ENCODE data around the gene KIF3C. TPM values are rescaled to one million over a fixed set of nuclear protein-coding genes. Genes with fewer than 3 reads are reported as not detected.
A peak's percentile ranks its signal among the peaks of the same experiment; 100 is the strongest.

KIF3C gene
- total and polyA plus RNA-seq, 10 of the 15 experiments (the other 5 are each of a cell fraction or from before 2014, with no cell fraction given): 0.10 to 0.63 (median 0.46) TPM

- TF ChIP-seq, protein P1, sequence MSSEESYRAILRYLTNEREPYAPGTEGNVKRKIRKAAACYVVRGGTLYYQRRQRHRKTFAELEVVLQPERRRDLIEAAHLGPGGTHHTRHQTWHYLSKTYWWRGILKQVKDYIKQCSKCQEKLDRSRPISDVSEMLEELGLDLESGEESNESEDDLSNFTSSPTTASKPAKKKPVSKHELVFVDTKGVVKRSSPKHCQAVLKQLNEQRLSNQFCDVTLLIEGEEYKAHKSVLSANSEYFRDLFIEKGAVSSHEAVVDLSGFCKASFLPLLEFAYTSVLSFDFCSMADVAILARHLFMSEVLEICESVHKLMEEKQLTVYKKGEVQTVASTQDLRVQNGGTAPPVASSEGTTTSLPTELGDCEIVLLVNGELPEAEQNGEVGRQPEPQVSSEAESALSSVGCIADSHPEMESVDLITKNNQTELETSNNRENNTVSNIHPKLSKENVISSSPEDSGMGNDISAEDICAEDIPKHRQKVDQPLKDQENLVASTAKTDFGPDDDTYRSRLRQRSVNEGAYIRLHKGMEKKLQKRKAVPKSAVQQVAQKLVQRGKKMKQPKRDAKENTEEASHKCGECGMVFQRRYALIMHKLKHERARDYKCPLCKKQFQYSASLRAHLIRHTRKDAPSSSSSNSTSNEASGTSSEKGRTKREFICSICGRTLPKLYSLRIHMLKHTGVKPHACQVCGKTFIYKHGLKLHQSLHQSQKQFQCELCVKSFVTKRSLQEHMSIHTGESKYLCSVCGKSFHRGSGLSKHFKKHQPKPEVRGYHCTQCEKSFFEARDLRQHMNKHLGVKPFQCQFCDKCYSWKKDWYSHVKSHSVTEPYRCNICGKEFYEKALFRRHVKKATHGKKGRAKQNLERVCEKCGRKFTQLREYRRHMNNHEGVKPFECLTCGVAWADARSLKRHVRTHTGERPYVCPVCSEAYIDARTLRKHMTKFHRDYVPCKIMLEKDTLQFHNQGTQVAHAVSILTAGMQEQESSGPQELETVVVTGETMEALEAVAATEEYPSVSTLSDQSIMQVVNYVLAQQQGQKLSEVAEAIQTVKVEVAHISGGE (CRISPR knock-in tag; IDR thresholded peaks at IDR 0.05): no peak
- TF ChIP-seq NR2F1 (conservative IDR thresholded peaks at IDR 0.05) (peak; percentile 11; the same call in 1 of the 2 replicates), ZNF384 (IDR thresholded peaks at IDR 0.05; ENCODE audit: borderline replicate concordance, low read depth, low read length) (peak; percentile 97), SUZ12 (IDR thresholded peaks at IDR 0.05; ENCODE audit: unreplicated experiment) (no peak), POLR2AphosphoS2 (IDR thresholded peaks at IDR 0.05; ENCODE audit: low read depth, low read length) (0 out of 2 replicates have a peak, but pooled peaks have one; percentile 46), MYC (IDR thresholded peaks at IDR 0.05; ENCODE audit: insufficient read depth, insufficient read length, insufficient replicate concordance, low read length, severe bottlenecking) (no peak), REST (IDR thresholded peaks at IDR 0.05; ENCODE audit: low read depth, low read length) (no peak), YY1 (IDR thresholded peaks at IDR 0.05; ENCODE audit: low read depth, low read length) (peak; percentile 77)
Observed at GRCh38 chr2:25877431-25878360, 104.6 kb downstream of the KIF3C start (continued).

Small RNAs within 50 kb of the gene (small RNA-seq; reads per million reads assigned to genes)
- not detected for gene NDUFB4P4
- not detected for gene UQCRHP2

Other genes starting within 250 kb of the KIF3C start
- 6.2 and 6.5 TPM in 2 replicates for gene ASXL2, start 104.0 kb downstream of the KIF3C start, total RNA-seq (2014; rRNA removed)
- gene ASXL2, start 104.0 kb downstream of the KIF3C start, total RNA-seq (2014; rRNA removed; fragmentation: Illumina TruSeq; extraction: Trizol): 4.4 and 4.8 TPM in 2 replicates
- 17.7 TPM in 2 replicates for gene ASXL2, start 104.0 kb downstream of the KIF3C start, total RNA-seq (2021)
- gene ASXL2, start 104.0 kb downstream of the KIF3C start, polyA plus RNA-seq (2011; rRNA removed): 10.6 and 11.3 TPM in 2 replicates
- 9.9 TPM in 2 replicates for gene ASXL2, start 104.0 kb downstream of the KIF3C start, polyA plus RNA-seq (2014; fragmentation: Illumina TruSeq; extraction: Trizol)
- 1 to 10 TPM; 1.3 to 1.5 TPM for gene ASXL2, start 104.0 kb downstream of the KIF3C start, polyA plus RNA-seq (2014; fragmentation: Nextera tagmentation; extraction: Ambion mirVana)
- 5.3 and 6.7 TPM in 2 replicates for gene ASXL2, start 104.0 kb downstream of the KIF3C start, polyA plus RNA-seq (2014; rRNA removed)
- gene ASXL2, start 104.0 kb downstream of the KIF3C start, polyA plus RNA-seq (2016; fragmentation: Nextera tagmentation; extraction: Ambion mirVana): 1 to 10 TPM; 3.8 to 4.1 TPM
- gene RAB10, start 51.6 kb upstream of the KIF3C start, total RNA-seq (2014; rRNA removed): 42.5 and 45.1 TPM in 2 replicates
- 70.1 and 71.1 TPM in 2 replicates for gene RAB10, start 51.6 kb upstream of the KIF3C start, total RNA-seq (2014; rRNA removed; fragmentation: Illumina TruSeq; extraction: Trizol)
- gene RAB10, start 51.6 kb upstream of the KIF3C start, total RNA-seq (2021): 87.5 and 88.9 TPM in 2 replicates
- gene RAB10, start 51.6 kb upstream of the KIF3C start, polyA plus RNA-seq (2011; rRNA removed): 108 and 190 TPM in 2 replicates
- 84.0 and 138 TPM in 2 replicates for gene RAB10, start 51.6 kb upstream of the KIF3C start, polyA plus RNA-seq (2014; fragmentation: Illumina TruSeq; extraction: Trizol)
- gene RAB10, start 51.6 kb upstream of the KIF3C start, polyA plus RNA-seq (2014; fragmentation: Nextera tagmentation; extraction: Ambion mirVana): 10 to 100 TPM; 13.3 to 24.8 TPM
- 44.2 and 79.9 TPM in 2 replicates for gene RAB10, start 51.6 kb upstream of the KIF3C start, polyA plus RNA-seq (2014; rRNA removed)
- 100 to 1,000 TPM; 108 to 109 TPM for gene RAB10, start 51.6 kb upstream of the KIF3C start, polyA plus RNA-seq (2016; fragmentation: Nextera tagmentation; extraction: Ambion mirVana)
- gene GAREM2, start 190.6 kb upstream of the KIF3C start, total RNA-seq (2014; rRNA removed): 0.23 and 0.38 TPM in 2 replicates
- 0.18 and 0.23 TPM in 2 replicates for gene GAREM2, start 190.6 kb upstream of the KIF3C start, total RNA-seq (2014; rRNA removed; fragmentation: Illumina TruSeq; extraction: Trizol)
- gene GAREM2, start 190.6 kb upstream of the KIF3C start, total RNA-seq (2021): 0.85 and 1.4 TPM in 2 replicates
- 0.19 and 0.71 TPM in 2 replicates for gene GAREM2, start 190.6 kb upstream of the KIF3C start, polyA plus RNA-seq (2011; rRNA removed)
- 0.25 and 0.56 TPM in 2 replicates for gene GAREM2, start 190.6 kb upstream of the KIF3C start, polyA plus RNA-seq (2014; fragmentation: Illumina TruSeq; extraction: Trizol)
- gene GAREM2, start 190.6 kb upstream of the KIF3C start, polyA plus RNA-seq (2014; fragmentation: Nextera tagmentation; extraction: Ambion mirVana): under 1 TPM; 0.06 to 0.20 TPM
- 0.43 and 0.50 TPM in 2 replicates for gene GAREM2, start 190.6 kb upstream of the KIF3C start, polyA plus RNA-seq (2014; rRNA removed)
- under 1 TPM; 0.38 to 0.50 TPM for gene GAREM2, start 190.6 kb upstream of the KIF3C start, polyA plus RNA-seq (2016; fragmentation: Nextera tagmentation; extraction: Ambion mirVana)

Data from GM12878 (cell line).